ENCODE measurements around the gene RAB14.
"Not testable (repeated sequence)": the region's sequence is repeated elsewhere in the genome, so short reads cannot be mapped to it uniquely, and the experiment has no call there.

Gene RAB14

DNA sequence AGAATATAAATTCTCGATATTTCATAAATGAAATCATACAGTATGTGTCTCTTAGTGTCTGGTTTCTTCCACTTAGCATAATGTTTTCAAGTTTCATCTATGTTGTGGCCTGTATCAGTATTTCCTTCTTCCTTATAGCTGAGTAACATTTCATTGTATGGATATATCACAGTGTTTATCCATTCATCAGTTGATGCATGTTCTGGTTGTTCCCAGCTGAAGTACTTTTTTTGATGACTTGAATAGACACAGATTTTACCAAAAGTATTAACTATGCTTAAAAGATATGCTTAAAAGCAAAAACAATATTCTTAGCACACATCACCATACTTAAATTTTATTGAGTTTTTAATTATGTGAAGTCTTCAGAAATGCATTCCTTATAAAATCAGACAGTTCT lies 12.7 kb downstream of the RAB14 start:
- no peak for DNase-seq

DNA sequence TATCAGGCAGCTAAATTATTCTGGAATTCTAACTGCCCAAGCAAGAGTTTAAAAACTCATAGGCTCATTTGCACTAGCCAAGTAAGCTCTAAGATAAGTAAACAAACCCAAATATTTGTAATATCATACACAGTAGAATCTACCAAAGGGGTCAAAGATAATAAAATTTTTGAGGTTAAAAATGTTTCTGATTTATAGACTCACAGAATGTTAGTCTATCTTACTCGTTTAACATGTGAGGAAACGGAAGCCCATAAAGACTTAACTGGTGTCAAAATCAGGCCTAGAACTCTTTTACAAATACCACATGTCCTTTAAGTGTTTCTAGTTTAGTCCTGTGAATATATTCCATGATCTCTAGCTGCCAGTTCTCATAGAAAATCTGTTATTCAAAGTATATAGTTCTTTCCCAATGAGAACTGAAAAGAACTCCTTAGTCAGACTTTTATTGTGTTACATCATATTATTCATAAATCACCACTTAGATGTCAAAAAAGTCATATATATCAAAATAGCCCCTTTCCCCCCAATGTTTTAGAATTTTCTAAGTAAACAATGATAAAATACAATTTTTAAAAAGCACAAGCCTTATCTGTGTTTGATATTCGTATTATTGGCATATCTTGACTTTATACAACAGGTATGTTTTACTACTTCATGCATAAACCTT lies 13.9 kb downstream of the RAB14 start:
- no peak for DNase-seq

DNA sequence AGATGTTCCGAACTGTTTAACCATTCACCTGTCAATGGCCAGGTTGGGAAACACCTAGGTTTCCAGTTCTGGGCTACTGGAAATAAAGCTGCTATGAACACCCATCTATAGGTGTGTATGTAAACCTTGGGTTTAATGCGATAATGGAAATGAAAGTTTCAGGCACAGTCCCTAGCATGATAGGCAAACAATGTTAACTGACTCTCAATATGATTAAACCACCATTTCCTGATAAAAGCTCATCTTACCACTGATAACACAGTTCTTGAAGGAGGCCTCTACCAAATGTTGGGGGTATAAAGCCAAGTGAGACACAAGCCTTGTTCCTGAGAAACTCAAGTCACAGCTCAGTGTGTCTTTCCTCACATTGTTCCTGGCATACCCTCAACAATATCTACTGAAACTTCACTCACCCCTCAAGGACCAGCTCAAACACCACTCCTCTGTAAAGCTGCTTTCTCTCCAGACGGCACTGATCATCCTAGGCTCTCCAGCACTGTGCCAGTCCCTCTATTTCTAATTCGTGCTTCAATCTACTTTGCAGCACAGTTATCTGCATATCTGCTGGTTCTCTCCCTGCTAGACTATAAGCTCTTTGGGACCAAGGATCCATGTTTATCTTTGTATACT lies 15.8 kb downstream of the RAB14 start:
- DNase-seq: no peak

DNA sequence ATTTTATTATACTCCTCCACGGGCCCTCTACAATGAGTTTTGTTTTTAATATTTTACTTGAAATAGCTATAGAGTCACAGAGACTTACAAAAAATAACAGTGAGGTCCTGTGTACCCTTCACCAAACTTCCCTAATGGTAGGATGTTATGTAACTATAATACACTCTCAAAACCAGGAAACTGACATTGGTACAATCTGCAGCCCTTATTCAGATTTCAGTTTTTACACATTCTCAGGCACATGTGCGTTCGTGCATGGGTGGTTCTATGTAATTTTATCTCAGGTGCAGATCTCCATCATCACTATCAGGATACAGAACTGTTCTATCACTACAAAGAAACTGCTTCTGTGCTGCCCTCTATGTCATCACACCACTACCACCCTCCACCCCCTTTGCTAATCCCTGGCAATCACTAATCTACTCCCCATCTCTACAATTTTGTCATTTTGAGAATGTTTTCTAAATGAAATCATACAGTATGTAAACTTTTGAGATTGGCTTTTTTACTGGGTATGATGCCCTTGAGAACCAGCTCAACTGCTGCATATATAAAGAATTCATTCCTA lies 16.4 kb downstream of the RAB14 start:
- no peak for DNase-seq

DNA sequence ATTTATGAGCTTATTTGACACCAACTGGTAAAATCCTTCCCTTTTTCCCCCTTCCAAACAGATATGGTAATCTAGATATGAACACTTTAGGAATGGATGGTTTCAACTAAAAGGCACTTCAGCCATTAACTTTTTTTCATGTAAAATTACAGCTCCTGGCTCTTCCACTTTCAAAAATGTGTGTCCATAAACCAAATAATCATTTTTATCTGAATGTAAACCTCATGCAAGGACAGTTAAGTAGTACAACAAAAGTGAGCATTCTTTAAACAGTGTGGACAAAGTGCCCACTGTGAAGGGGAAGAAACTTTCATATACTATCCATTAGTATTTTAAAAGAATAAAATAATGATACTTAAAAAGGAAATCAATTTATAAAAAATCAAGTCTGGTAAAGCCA lies 17.2 kb downstream of the RAB14 start:
- DNase-seq: no peak

DNA sequence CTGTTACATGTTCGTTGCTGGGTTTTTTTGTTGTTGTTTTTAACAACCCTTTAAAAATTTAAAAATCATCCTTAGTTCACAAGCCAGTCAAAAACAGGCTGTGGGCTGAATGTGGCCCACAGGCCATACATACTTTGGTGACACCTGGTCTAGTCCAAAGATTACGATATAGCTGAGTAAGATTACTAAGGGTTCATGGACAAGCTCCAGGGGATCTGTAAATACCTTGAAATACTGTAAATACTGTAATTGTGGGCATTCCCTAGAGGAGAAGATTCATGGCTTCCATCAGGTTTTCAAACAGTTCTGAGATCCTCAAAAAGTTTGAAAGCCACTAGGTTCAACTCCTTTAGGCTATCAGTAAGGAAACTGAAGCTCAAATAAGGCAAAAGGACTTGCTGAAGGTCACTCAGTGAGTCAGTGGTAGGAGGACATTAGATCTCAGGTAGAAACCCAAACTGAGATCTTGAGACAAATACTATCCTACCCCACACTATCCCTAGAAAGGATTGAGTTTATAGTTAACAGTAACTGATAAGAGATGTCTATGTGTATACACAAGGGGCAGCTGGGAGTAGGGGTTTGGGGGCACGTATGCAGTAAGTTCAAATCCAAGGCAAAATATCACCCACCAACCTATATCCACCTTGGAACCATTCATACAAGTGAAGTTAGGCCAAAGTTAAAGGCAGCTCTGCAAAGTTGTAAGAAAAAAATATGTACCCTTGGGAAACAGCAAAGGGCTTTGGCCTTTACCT lies 17.8 kb downstream of the RAB14 start:
- no peak for DNase-seq

DNA sequence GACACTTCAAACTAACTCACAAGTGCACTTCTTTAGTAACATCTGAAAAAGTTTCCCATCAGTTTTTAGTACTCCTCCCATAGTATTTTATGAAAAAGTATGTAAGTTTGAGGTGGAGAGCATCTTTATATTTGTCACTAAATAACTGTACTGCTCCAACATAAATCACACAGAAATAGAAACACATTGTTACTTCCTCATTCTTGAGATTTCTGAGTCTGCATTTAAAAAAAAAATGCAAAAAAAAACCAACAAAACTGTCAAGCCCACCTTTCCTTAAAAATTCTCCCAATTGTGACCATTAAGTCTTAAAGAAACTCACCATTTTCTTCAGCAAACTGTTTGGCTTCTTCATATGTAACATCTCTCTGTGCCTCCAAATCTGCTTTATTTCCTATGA lies 18.7 kb downstream of the RAB14 start:
- DNase-seq: no peak

DNA sequence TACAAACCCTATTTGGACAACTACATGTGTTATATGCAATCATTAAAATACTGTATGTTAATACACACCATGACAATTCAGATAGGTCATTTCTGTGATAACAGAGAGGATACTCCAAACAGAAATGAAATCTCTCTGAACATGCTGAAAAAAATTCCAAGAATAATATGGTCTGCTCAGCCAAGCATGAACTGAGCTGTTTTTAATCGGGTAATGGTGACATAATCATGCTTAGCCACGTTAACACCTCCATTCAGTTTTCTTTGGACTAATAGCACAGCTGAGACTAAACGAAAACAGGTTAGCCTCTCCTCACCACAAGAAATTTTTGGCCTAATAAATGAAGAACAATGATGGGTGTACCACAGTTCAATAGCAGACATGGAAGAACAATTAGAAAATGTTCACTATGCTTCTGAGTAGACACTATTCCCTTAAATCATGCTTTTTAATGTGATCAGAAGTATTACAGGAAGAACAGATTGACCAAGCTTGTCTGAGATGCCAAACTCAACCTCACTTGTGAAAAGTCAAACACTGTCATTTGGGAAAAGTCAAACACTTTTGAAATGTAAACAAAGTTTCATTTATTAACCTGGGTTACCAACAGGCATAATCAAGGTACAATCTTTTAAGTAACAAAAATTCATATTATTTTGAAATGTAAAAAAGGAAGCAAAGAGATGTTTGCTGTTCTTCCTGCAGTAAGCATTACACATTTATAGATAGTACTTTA lies 19.4 kb downstream of the RAB14 start:
- no peak for DNase-seq

DNA sequence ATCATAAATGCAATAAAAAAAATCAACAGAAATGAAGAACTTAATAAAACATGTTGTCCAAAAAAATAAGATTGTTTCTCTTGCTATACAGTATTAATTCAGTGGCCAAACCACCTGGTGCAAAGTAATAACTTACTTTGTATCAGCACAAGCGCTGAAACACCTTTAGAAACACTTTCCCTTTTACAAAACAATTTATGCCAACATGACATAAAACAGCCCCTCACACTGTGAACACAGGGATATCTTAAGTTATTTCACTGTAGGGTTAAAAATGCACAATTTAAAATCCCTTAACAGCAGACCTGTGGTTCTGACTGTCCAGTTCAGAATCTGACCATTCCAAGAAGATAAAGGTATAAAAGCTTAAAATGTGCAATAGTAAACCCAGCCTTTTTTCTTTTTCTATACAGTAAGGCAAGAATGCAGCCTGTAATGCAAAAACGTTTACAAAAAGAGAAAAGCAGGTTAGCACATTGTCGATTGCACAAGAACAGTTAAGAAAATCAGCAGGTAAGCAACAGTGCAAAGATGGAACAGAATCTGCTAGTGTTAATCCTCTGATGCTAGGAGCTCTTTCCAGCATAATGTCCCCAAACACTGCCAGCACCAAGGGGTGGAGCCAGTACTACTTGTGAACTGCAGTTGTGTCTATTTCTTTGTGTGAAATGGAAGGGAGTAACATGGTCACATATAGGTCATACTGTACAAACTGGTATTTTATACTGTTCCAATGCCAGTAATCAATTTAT lies 21.6 kb downstream of the RAB14 start:
- no peak for DNase-seq

DNA sequence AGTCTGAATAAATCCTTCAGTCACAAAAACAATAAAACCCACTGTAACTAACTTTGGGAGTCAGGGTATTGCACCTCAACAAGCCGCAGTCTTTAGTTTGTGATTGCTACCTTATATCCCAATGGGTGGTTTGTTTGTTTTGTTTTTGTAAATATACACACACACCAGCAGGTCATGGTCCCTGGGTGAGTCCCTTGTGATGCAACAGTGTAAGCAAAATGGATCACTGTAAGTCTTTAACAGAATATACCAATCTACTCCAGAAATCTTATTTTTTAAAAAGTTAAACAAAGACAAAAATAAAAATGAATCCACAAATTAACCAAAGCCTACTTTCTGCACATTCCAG lies 22.3 kb downstream of the RAB14 start:
- not testable (repeated sequence) for DNase-seq

DNA sequence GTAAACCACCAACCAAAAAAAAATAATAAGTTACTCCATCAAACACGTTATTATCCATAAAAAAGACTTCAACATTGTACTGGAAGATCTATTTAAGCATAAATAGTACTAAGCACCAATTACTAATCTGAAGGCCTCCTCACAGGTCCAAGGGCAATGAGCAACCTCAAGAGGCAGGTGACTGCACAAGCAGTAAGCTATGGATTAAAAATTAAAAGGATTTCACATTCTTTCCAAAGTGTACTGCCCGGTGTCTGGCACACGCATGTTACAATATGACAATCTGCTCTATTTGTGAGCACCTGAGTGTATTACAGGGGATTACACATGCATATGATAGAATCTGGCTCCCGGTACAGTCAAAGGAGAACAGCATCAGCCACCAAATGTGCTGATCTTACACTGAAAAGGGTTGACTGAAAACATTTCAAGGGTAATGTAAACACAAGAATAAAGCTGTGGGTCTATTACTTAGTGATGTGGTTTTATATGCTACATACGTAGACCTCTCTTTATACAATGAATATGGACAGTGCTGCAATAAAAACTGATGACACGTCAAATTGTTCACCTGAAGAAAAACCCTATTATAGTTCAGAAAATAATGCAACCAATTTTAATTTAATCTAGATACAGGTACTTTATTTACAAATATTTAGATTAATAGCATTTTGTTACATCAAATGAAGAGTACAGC lies 22.8 kb downstream of the RAB14 start:
- no peak for DNase-seq

DNA sequence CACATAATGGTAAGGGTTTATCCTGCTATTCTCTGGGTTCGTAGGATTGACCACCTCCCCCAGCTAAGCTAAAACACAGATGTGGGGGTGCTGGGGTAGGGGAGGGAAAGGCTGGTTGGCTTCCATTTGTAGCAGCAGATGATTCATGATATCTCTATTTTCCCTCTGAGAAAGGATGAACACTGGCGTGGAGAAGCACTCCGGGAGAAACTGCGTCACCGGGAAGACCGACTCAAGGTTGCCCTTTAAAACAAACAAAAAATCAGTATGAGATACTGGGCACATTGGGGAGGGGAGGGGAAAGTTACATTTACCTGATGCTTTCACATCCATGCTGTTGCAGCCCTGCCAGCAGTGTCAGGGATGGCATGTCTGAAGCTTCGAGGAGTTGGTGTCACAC lies 28.2 kb downstream of the RAB14 start:
- no peak for DNase-seq

DNA sequence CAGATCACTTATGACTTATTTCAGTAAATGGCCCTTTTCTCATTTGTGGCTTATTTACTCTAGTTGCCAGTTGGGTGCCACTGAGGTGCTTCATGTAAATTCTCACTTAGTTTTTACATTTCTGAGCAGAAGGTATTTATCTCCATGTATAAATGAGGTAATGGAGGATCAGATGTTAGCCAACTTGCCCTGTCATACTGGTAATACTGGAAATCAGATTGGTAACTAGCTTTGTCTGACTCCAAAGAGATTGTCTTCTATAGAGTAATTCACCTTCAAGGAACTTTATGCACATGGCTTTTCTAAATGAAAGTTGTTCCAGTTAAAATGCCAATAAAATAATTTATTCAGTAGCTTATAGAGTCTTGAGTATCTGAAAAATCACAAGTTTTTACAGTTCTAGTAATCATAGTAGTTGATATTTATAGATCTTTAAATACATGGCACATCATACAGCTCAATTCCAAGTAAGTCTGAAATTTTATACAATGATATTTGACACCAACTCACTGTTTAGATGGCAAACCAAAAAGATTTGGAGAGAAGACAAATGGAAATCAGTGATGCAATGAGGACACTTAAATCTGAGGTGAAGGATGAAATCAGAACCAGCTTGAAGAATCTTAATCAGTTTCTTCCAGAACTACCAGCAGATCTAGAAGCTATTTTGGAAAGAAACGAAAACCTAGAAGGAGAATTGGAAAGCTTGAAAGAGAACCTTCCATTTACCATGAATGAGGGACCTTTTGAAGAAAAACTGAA lies 28.8 kb downstream of the RAB14 start:
- no peak for DNase-seq

DNA sequence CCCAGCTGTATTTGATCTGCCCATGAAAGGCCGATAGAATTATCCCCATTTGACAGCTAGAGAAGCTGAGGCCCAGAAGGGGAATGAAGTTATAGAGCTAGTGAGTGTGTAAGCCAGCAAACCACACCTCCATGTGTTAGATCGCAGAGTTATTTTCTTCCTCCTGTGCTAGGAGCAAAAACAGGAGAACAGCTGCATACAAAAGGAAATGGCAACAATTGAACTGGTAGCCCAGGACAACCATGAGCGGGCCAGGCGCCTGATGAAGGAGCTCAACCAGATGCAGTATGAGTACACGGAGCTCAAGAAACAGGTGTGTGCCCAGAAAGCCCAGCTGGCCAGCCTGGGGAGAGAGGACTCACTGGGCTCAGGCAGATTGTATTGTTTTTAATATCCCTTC lies 30.4 kb downstream of the RAB14 start:
- no peak for DNase-seq

DNA sequence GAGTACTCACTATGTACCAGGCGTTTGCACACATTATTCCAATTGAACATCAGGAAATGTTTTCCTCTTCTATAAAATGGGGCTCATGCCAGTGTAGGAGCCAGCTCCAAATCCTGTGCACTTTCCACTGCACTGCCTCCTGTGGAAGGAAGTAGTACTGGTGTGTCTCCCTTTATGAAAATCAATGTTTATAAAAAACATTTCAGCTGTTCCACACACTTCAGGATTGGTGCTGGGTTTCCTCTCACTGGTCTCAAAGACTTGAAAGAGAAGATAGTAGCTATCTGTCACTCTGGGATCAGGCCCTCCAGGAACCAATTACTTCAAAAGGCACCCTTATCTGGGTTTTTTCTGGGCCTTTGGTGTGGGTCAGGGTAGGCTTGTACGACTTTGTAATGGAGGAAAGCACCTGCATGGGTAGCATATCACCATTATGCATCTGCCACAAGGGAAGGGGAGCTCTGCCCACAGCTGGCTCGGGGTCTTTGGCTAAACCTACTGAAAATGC lies 32.5 kb downstream of the RAB14 start:
- DNase-seq: no peak

DNA sequence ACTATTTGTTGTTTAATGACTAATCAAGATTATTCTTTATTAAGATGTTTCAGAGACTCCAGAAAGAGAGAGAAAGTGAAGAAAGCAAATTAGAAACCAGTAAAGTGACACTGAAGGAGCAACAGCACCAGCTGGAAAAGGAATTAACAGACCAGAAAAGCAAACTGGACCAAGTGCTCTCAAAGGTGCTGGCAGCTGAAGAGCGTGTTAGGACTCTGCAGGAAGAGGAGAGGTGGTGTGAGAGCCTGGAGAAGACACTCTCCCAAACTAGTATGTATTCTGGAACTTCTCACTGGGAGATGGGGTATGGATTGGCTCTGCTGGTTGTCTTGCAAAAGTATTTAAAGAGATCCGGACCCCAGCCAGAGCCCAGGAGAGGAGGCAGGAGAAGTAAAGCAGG lies 33.6 kb downstream of the RAB14 start:
- no peak for DNase-seq

DNA sequence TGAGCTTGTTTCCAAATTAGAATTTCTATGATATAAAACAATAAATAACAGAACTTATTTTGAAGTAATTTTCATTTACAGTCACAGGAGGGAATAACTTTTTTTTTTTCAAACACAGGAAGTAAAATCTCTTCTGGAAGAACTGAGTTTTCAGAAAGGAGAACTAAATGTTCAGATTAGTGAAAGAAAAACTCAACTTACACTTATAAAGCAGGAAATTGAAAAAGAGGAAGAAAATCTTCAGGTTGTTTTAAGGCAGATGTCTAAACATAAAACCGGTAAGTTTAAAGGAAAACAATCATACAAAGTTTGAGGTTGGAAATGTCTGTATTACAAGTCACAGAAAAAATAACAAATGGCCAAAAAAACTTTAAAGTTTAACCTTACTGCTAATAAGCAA lies 41.6 kb downstream of the RAB14 start:
- no peak for DNase-seq

DNA sequence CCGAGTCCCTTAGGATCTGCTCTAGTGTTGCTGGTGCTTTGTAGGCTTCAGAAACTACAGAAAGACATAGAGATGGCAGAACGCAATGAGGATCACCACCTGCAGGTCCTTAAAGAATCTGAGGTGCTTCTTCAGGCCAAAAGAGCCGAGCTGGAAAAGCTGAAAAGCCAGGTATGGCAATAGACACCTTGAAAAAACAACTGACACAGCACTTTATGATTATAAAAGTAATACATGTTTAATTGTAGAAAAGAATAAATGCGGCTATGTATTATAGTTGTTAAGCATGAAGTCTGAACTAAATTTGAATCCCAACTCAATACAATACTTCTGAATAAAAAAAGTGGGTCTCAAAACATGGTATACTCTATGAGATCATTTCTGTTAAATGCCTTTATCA lies 43.7 kb downstream of the RAB14 start:
- no peak for DNase-seq

DNA sequence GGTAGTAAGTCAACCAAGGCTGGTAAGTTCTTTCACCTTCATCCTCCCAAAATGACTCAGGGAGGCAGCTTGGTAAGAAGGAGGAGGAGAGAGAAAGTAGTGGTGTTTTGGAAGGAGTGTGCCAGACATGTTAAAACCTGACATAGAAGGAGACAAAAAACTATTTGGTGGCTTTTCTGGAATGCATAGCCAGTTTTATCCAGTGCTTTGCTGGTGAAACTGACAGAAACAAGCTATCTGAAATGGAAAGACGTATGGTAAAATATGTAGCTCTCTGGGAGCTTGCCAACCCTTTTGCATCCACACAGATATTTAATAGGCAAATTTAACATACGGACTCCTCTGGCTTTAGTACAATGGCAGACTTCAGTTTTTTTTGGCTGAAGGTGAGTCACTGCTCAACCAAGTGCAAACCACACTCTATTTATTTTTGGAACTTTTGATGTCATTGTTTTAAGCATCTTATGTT lies 45.4 kb downstream of the RAB14 start:
- no peak for DNase-seq

DNA sequence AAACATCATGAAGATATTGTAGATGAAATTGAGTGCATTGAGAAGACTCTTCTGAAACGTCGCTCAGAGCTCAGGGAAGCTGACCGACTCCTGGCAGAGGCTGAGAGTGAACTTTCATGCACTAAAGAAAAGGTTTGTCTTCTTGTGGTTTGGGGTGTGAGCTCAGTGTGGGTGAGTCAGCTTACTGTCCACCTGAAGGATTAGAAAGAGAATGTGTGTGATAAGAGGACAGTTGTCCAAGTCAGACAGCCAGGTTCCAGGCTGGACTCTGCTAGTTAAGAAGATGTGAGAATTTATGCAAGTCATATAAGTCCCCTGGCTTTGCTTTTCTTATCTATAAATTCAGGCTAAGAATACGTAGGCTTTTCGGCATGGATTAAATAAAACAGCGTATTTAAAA lies 46.9 kb downstream of the RAB14 start:
- DNase-seq: no peak

DNA sequence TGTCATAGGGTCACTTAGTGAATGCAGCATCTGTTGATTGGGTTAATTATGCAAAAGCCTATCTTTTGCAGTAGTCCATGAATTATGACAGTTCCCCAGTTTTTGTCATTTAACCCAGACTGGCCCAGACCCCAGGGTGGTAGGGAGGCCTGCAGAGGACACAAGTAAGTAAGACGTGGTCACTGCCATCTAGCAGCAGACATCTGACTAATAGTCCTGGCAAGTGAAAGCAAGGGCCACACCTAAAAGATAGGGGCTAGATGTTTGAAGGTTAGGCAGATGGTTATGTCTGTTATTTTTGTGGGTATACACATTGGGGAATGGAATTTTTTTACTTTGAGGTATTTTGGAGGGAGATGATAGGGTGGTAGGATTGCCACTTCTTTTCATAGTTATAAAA lies 48.0 kb downstream of the RAB14 start:
- no peak for DNase-seq
